Neural crest cell (in vitro differentiated cells): ENCODE measurements around the gene VPREB3. TPM values are rescaled to one million over a fixed set of nuclear protein-coding genes. Genes with fewer than 3 reads are reported as not detected.

ENCODE experiments used
- DNase-seq: peaks from one replicate; pipeline ENCODE4 v3.0.0; 2021; ENCODE audit warnings: low read depth, mixed read lengths, low spot score
- H3K27ac Mint-ChIP-seq: one replicate; pipeline ENCODE4 v1.8.0; 2021; ENCODE audit warnings: mild to moderate bottlenecking, mixed read lengths; ENCODE audit not compliant: unreplicated experiment
- H3K27me3 Mint-ChIP-seq: 2 replicates; pipeline ENCODE4 v1.8.0; 2021; ENCODE audit warnings: low read depth, mild to moderate bottlenecking, mixed read lengths
- H3K36me3 Mint-ChIP-seq: 2 replicates; pipeline ENCODE4 v1.8.0; 2021; ENCODE audit warnings: low read depth, mild to moderate bottlenecking, mixed read lengths
- H3K4me1 Mint-ChIP-seq: 2 replicates; pipeline ENCODE4 v1.8.0; 2021; ENCODE audit warnings: mixed read lengths
- H3K4me3 Mint-ChIP-seq: one replicate; pipeline ENCODE4 v1.8.0; 2021; ENCODE audit warnings: mild to moderate bottlenecking, mixed read lengths
- H3K9me3 Mint-ChIP-seq: 2 replicates; pipeline ENCODE4 v1.8.0; 2021; ENCODE audit warnings: mixed read lengths
- CTCF ChIP-seq: fragments of 200-600 bp; sonication (generic); conservative IDR thresholded peaks from 2 replicates; pipeline ENCODE4 v1.5.0; 2021; ENCODE audit warnings: antibody characterized with exemption, mild to moderate bottlenecking
- total RNA-seq: library from RNA; stranded (reverse); gene quantifications from 2 replicates; pipeline ENCODE4 v1.2.1, GENCODE V29; 2021

Gene VPREB3
- total RNA-seq, 1 donor from 2014 or later = not detected

DNA sequence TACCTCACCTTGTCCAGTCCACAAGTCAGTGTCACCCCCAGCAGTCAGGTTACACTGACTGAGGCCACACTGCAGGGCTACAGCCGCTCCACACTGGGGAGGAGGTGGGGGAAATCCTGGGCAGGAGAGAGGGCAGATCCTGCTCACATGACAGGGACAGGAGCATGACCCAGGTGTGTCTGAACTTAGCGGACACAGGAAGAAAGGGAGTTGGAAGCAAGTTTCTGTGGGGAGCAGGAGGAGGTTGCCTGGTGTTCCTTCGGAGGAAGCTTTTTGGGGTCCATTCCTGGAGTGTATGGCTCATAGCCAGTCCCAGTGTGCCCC lies 24.3 kb upstream of the VPREB3 start:
- H3K4me3 Mint-ChIP-seq = no peak overlapping the region
- peaks cover 4% of the 10 kb centered on the region for H3K27me3 Mint-ChIP-seq
- H3K4me1 Mint-ChIP-seq = peaks cover 14% of the 10 kb centered on the region
- no peak for DNase-seq
- H3K9me3 Mint-ChIP-seq = no peaks in the 10 kb centered on the region
- no peaks in the 10 kb centered on the region for H3K36me3 Mint-ChIP-seq
- H3K27ac Mint-ChIP-seq = no peak overlapping the region
- TF ChIP-seq CTCF = no peak

- TF ChIP-seq CTCF = no peak
- peaks cover 10% of the 10 kb centered on the region for H3K27me3 Mint-ChIP-seq
- H3K4me3 Mint-ChIP-seq = no peak overlapping the region
- H3K9me3 Mint-ChIP-seq = no peaks in the 10 kb centered on the region
- no peak for DNase-seq
- no peaks in the 10 kb centered on the region for H3K36me3 Mint-ChIP-seq
- H3K4me1 Mint-ChIP-seq = peaks cover 19% of the 10 kb centered on the region
- no peak overlapping the region for H3K27ac Mint-ChIP-seq
Measured at GRCh38 chr22:23777776-23778576, 23.8 kb upstream of the VPREB3 start.

DNA sequence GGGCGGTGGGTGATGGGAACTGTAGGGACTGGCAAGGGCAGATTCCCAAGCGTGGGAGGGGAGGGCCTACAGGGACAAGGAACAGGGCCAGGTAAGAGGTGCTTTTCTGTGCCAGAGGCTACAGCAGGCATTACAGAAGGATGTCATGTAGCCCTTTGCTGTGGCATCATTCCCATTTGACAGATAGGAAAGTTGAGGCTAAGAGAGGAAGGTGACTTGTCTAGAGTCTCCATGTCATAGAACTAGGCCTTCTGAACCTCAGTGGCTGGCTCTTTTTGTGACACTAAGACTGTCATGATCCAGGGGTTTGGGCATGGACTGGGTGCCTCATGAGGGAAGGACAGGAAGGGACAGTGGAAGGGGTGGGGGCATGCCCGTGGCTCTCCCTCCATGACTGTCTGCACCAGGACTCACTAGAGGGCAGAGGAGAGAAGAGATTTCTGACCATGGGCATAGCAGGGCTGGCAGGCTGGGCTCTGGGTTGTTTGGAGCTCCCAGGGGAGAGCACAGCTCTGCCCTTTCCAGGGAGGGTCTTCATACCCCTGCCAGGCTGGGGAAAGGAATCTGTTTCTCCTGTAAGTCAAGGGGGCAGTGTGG lies 21.7 kb upstream of the VPREB3 start:
- Mint-ChIP-seq H3K9me3 (no peaks in the 10 kb centered on the region), H3K4me3 (peak overlapping the region; percentile 75), H3K4me1 (peaks cover 18% of the 10 kb centered on the region), H3K27me3 (peaks cover 10% of the 10 kb centered on the region), H3K36me3 (no peaks in the 10 kb centered on the region), H3K27ac (peak overlapping the region; percentile 84)
- no peak for DNase-seq
- TF ChIP-seq CTCF = no peak

- TF ChIP-seq CTCF = no peak
- peaks cover 10% of the 10 kb centered on the region for H3K27me3 Mint-ChIP-seq
- H3K4me1 Mint-ChIP-seq = peaks cover 18% of the 10 kb centered on the region
- no peaks in the 10 kb centered on the region for H3K36me3 Mint-ChIP-seq
- H3K9me3 Mint-ChIP-seq = no peaks in the 10 kb centered on the region
- H3K4me3 Mint-ChIP-seq = peak overlapping the region; percentile 73
- DNase-seq = no peak
- no peak overlapping the region for H3K27ac Mint-ChIP-seq
Measured at GRCh38 chr22:23774922-23775436, 20.8 kb upstream of the VPREB3 start.

GRCh38 chr22:23774114-23774921 lies 20.1 kb upstream of the VPREB3 start:
- Mint-ChIP-seq H3K4me1 (peaks cover 21% of the 10 kb centered on the region), H3K9me3 (no peaks in the 10 kb centered on the region), H3K27me3 (peaks cover 10% of the 10 kb centered on the region), H3K27ac (no peak overlapping the region), H3K36me3 (no peaks in the 10 kb centered on the region), H3K4me3 (peak overlapping the region; percentile 73)
- DNase-seq = no peak
- TF ChIP-seq CTCF = no peak
